H1 (cell line): ENCODE measurements around the gene TSPAN32. TPM values are rescaled to one million over a fixed set of nuclear protein-coding genes. Genes with fewer than 3 reads are reported as not detected.

Experiments used
- CTCF ChIA-PET: fragments of 300-600 bp; sonication (Branson Sonifier 250); formaldehyde crosslinking; loops from one replicate; lab custom pipeline; 2021; ENCODE audit not compliant: partially characterized antibody; lab: Charles Lee
- POLR2A ChIA-PET: fragments of 300-600 bp; sonication (Branson Sonifier 250); formaldehyde crosslinking; loops from one replicate; lab custom pipeline; 2021; ENCODE audit warnings: inconsistent platforms; ENCODE audit not compliant: partially characterized antibody; lab: Charles Lee
- DNase-seq, 2 experiments: peaks; one replicate each; pipeline versions ENCODE4 v3.0.0 to v3.0.0-alpha.2; 2010 to 2022; ENCODE audit warnings: low spot score in 2 of 2, low read depth in 1 of 2, mixed read lengths in 1 of 2
- FAIRE-seq: peaks from 2 replicates; lab custom pipeline; 2011; peaks lifted over from hg19 to GRCh38; lab: Jason Lieb, UNC
- H2AFZ ChIP-seq: 2 replicates; pipeline ENCODE4 v1.8.1; 2012; ENCODE audit warnings: low read length, inconsistent platforms
- H2AK5ac ChIP-seq: 2 replicates; pipeline ENCODE4 v1.6.1; 2013; ENCODE audit warnings: low read depth, low read length
- H2BK120ac ChIP-seq: replicated peaks from 2 replicates; pipeline ENCODE3; 2013; ENCODE audit warnings: low read depth, low read length, inconsistent platforms
- H2BK12ac ChIP-seq: 2 replicates; pipeline ENCODE4 v1.6.1; 2013; ENCODE audit warnings: low read depth, low read length
- H2BK15ac ChIP-seq: 2 replicates; pipeline ENCODE4 v1.6.1; 2013; ENCODE audit warnings: low read length
- H2BK20ac ChIP-seq: 2 replicates; pipeline ENCODE4 v1.6.1; 2013; ENCODE audit warnings: low read length
- H2BK5ac ChIP-seq: 2 replicates; pipeline ENCODE4 v1.6.1; 2013; ENCODE audit warnings: low read depth, low read length
- H3K14ac ChIP-seq: 2 replicates; pipeline ENCODE4 v1.6.1; 2013; ENCODE audit warnings: inconsistent platforms; ENCODE audit not compliant: insufficient read length
- H3K18ac ChIP-seq: 2 replicates; pipeline ENCODE4 v1.6.1; 2013; ENCODE audit warnings: low read length; ENCODE audit errors: extremely low read depth
- H3K23ac ChIP-seq: 2 replicates; pipeline ENCODE4 v1.6.1; 2013; ENCODE audit warnings: inconsistent platforms; ENCODE audit not compliant: insufficient read length
- H3K23me2 ChIP-seq: 2 replicates; pipeline ENCODE4 v1.6.1; 2013; ENCODE audit warnings: low read depth, low read length
- H3K27ac ChIP-seq: 2 replicates; pipeline ENCODE4 v1.6.1; 2011; ENCODE audit warnings: low read depth, low read length, inconsistent platforms
- H3K27me3 ChIP-seq, 4 experiments: replicated peaks in 1 of 4; 1 replicate in 1 of 4; 2 replicates in 3 of 4; pipeline versions ENCODE4 v1.6.1 to v1.8.1; 2011 to 2013; ENCODE audit warnings: low read length in 3 of 4, mild to moderate bottlenecking in 3 of 4, inconsistent platforms in 2 of 4, mixed read lengths in 2 of 4, moderate library complexity in 1 of 4; ENCODE audit not compliant: control insufficient read depth in 3 of 4, insufficient read depth in 3 of 4; ENCODE audit errors: extremely low read depth in 1 of 4
- H3K36me3 ChIP-seq, 4 experiments: 2 replicates each; pipeline versions ENCODE4 v1.6.1 to v1.8.1; 2011 to 2013; ENCODE audit warnings: mild to moderate bottlenecking in 4 of 4, low read length in 3 of 4, moderate library complexity in 2 of 4, control low read depth in 1 of 4, inconsistent platforms in 1 of 4; ENCODE audit not compliant: insufficient read depth in 4 of 4, control insufficient read depth in 2 of 4
- H3K4ac ChIP-seq: replicated peaks from 2 replicates; pipeline ENCODE3; 2013; ENCODE audit warnings: low read length, low read depth, mixed read lengths, inconsistent platforms; ENCODE audit not compliant: insufficient read length
- H3K4me1 ChIP-seq, 4 experiments: replicated peaks in 1 of 4; 1 replicate in 1 of 4; 2 replicates in 3 of 4; pipeline versions ENCODE4 v1.6.1 to v1.8.1; 2011 to 2013; ENCODE audit warnings: low read length in 3 of 4, inconsistent platforms in 2 of 4, mixed read lengths in 1 of 4; ENCODE audit not compliant: insufficient read depth in 4 of 4, control insufficient read depth in 3 of 4
- H3K4me2 ChIP-seq, 2 experiments: 2 replicates each; pipeline versions ENCODE4 v1.6.1 to v1.8.1; 2011 to 2013; ENCODE audit warnings: low read depth in 2 of 2, low read length in 2 of 2, control low read depth in 1 of 2, inconsistent platforms in 1 of 2, mild to moderate bottlenecking in 1 of 2; ENCODE audit not compliant: insufficient read depth in 1 of 2
- H3K4me3 ChIP-seq, 4 experiments: fragments of 200-600, 300-600 bp in 1 of 4; sonication (generic), shearing (Covaris generic), sonication (Bioruptor Twin) in 1 of 4; 2 replicates each; pipeline versions ENCODE4 v1.5.1 to v1.8.1; 2011 to 2016; ENCODE audit warnings: low read length in 4 of 4, low read depth in 3 of 4, control low read depth in 2 of 4, inconsistent platforms in 2 of 4, mild to moderate bottlenecking in 2 of 4, mixed read lengths in 1 of 4, moderate library complexity in 1 of 4; ENCODE audit not compliant: insufficient read depth in 2 of 4; ENCODE audit errors: extremely low read depth in 1 of 4
- H3K56ac ChIP-seq: replicated peaks from 2 replicates; pipeline ENCODE3; 2013; ENCODE audit warnings: low read depth, mild to moderate bottlenecking, mixed read lengths, low read length, inconsistent platforms; ENCODE audit not compliant: insufficient read length
- H3K79me1 ChIP-seq: 2 replicates; pipeline ENCODE4 v1.6.1; 2013; ENCODE audit warnings: low read depth, low read length, control low read depth
- H3K79me2 ChIP-seq, 2 experiments: 2 replicates each; pipeline versions ENCODE4 v1.6.1 to v1.8.1; 2012 to 2013; ENCODE audit warnings: low read length in 2 of 2, mild to moderate bottlenecking in 2 of 2, inconsistent platforms in 1 of 2; ENCODE audit not compliant: insufficient read depth in 2 of 2, control insufficient read depth in 1 of 2
- H3K9ac ChIP-seq, 4 experiments: replicated peaks in 1 of 4; 1 replicate in 1 of 4; 2 replicates in 3 of 4; pipeline versions ENCODE4 v1.6.1 to v1.8.1; 2011 to 2013; ENCODE audit warnings: low read depth in 3 of 4, low read length in 3 of 4, control low read depth in 2 of 4, mild to moderate bottlenecking in 2 of 4, moderate library complexity in 2 of 4, inconsistent platforms in 1 of 4; ENCODE audit errors: extremely low read depth in 1 of 4
- H3K9me3 ChIP-seq, 2 experiments: 2 replicates each; pipeline versions ENCODE4 v1.6.1 to v1.8.1; 2012 to 2013; ENCODE audit warnings: mild to moderate bottlenecking in 2 of 2, moderate library complexity in 2 of 2, control low read depth in 1 of 2, inconsistent platforms in 1 of 2, low read depth in 1 of 2, low read length in 1 of 2, mixed read lengths in 1 of 2; ENCODE audit not compliant: insufficient read depth in 2 of 2
- H4K20me1 ChIP-seq, 2 experiments: replicated peaks in 1 of 2; 2 replicates each; pipeline versions ENCODE3 to v1.8.1; 2011 to 2013; ENCODE audit warnings: inconsistent platforms in 2 of 2, low read length in 2 of 2, mild to moderate bottlenecking in 1 of 2; ENCODE audit not compliant: insufficient read depth in 2 of 2, control insufficient read depth in 1 of 2
- H4K5ac ChIP-seq: 2 replicates; pipeline ENCODE4 v1.6.1; 2013; ENCODE audit warnings: low read length, low read depth, mixed read lengths, inconsistent platforms; ENCODE audit not compliant: insufficient read length
- H4K8ac ChIP-seq: 2 replicates; pipeline ENCODE4 v1.8.0; 2013; ENCODE audit warnings: mild to moderate bottlenecking, moderate library complexity, low read length, inconsistent platforms; ENCODE audit not compliant: insufficient read depth; ENCODE audit errors: extremely low read depth
- H4K91ac ChIP-seq: replicated peaks from 2 replicates; pipeline ENCODE3; 2013; ENCODE audit warnings: low read length, mixed read lengths, inconsistent platforms; ENCODE audit not compliant: insufficient read length
- ASH2L ChIP-seq: fragments of 200-600, 300-600 bp; sonication (generic); IDR thresholded peaks from one replicate; pipeline ENCODE4 v1.7.1; 2017; ENCODE audit warnings: low read length
- CEBPB ChIP-seq: IDR thresholded peaks from 2 replicates; pipeline ENCODE4 v1.6.1; 2012; ENCODE audit warnings: low read depth, low read length
- CHD2 ChIP-seq: IDR thresholded peaks from 2 replicates; pipeline ENCODE4 v1.6.1; 2012; ENCODE audit warnings: low read length, improper control_type of control experiment
- GABPA ChIP-seq: IDR thresholded peaks from 2 replicates; pipeline ENCODE4 v1.6.1; 2011; ENCODE audit warnings: mild to moderate bottlenecking, low read length, moderate library complexity, borderline replicate concordance; ENCODE audit not compliant: insufficient read depth
- KDM1A ChIP-seq: fragments of 200-600, 300-600 bp; sonication (generic); IDR thresholded peaks from 2 replicates; pipeline ENCODE4 v1.7.1; 2016; ENCODE audit warnings: mild to moderate bottlenecking, low read length, borderline replicate concordance
- POLR2A ChIP-seq, 2 experiments: IDR thresholded peaks; 1 replicate in 1 of 2; 2 replicates in 1 of 2; pipeline ENCODE4 v1.6.1; 2011; ENCODE audit warnings: low read depth in 2 of 2, low read length in 2 of 2, mild to moderate bottlenecking in 2 of 2; ENCODE audit errors: control extremely low read depth in 1 of 2
- SIN3A ChIP-seq, 2 experiments: IDR thresholded peaks in 1 of 2; conservative IDR thresholded peaks in 1 of 2; 2 replicates each; pipeline ENCODE4 v1.6.1; 2011 to 2012; ENCODE audit warnings: low read length in 2 of 2, improper control_type of control experiment in 1 of 2, low read depth in 1 of 2, mild to moderate bottlenecking in 1 of 2
- SP1 ChIP-seq: IDR thresholded peaks from 2 replicates; pipeline ENCODE4 v1.6.1; 2011; ENCODE audit warnings: low read depth, low read length
- WGBS, 2 experiments: shearing (Covaris generic) in 1 of 2; methylation state at CpG; one replicate each; pipeline versions ENCODE4 v1.1.6 to v1.1.7; 2013 to 2015; ENCODE audit warnings: low lambda C conversion rate in 2 of 2, mixed read lengths in 2 of 2, inconsistent platforms in 1 of 2, low coverage in 1 of 2, missing lambda C conversion rate in 1 of 2; ENCODE audit not compliant: insufficient replicate concordance in 2 of 2, insufficient coverage in 1 of 2, insufficient read length in 1 of 2; ENCODE audit errors: extremely low coverage in 1 of 2, missing lambda C conversion rate in 1 of 2; 5-methylcytosine and 5-hydroxymethylcytosine counted together
- polyA plus RNA-seq, 7 experiments: library from polyadenylated mRNA; depleted of rRNA in 3 of 7; stranded (reverse) in 5 of 7; unstranded in 2 of 7; fragments of >200 nt in 5 of 7; fragments of 200-250 nt in 2 of 7; gene quantifications; 1 replicate in 5 of 7; 2 replicates in 1 of 7; 4 replicates in 1 of 7; pipeline versions ENCODE4 v1.2.1 to v1.2.3, GENCODE V29; 2011 to 2013; ENCODE audit warnings: missing spikeins in 2 of 7, mixed read lengths in 2 of 7
- total RNA-seq: library from RNA; stranded (reverse); fragmentation: NEBNext Ultra II Directional; extraction: Animal tissue kit (Norgen Biotek cat#: 25700); gene quantifications from 2 replicates; pipeline ENCODE4 v1.2.1, GENCODE V29; 2021

TSPAN32 gene
- total and polyA plus RNA-seq, 2 of the 8 experiments (the other 6 are each of a cell fraction or from before 2014, with no cell fraction given): not detected

- POLR2A ChIA-PET: no interaction called here
- Histone ChIP-seq H3K79me1 (no peaks in the 10 kb centered on the region), H2AFZ (no peak overlapping the region), H2BK5ac (no peak overlapping the region), H2BK20ac (no peak overlapping the region), H4K8ac (no peak overlapping the region), H4K91ac (no peak overlapping the region), H2BK12ac (no peak overlapping the region), H3K4me1 (peaks cover 0 to 15% (median 4%) of the 10 kb centered on the region in 4 experiments; a peak in 4 of 7 replicates), H2BK120ac (no peak overlapping the region), H2BK15ac (no peak overlapping the region), H4K5ac (no peak overlapping the region), H3K18ac (no peak overlapping the region), H3K36me3 (peaks cover 0 to 6% (median 0%) of the 10 kb centered on the region in 4 experiments; a peak in 1 of 8 replicates), H3K23ac (no peak overlapping the region), H3K4me3 (no peak overlapping the region), H4K20me1 (no peaks in the 10 kb centered on the region), H3K9me3 (peaks cover 0 to 12% of the 10 kb centered on the region in 2 experiments; a peak in 1 of 4 replicates), H3K23me2 (peaks cover 8% of the 10 kb centered on the region; the same call in 1 of the 2 replicates), H3K27ac (no peak overlapping the region), H3K9ac (no peak overlapping the region), H3K14ac (no peak overlapping the region), H3K27me3 (peaks cover 19 to 61% (median 57%) of the 10 kb centered on the region in 4 experiments), H3K4me2 (no peak overlapping the region), H3K79me2 (no peaks in the 10 kb centered on the region), H2AK5ac (no peak overlapping the region), H3K56ac (no peak overlapping the region), H3K4ac (no peak overlapping the region)
- CTCF ChIA-PET: interaction anchor here (1.1 to 6.6 kb wide), 5 partner anchors 10 to 580 kb away, joined by 3 to 26 read pairs (median 3); no protein-coding TSS in a partner anchor
- no peak for FAIRE-seq
- TF ChIP-seq POLR2A (IDR thresholded peaks at IDR 0.05; ENCODE audit: control extremely low read depth in 1 of 2, low read depth in 2 of 2, low read length in 2 of 2): no peak
- TF ChIP-seq SP1: no peak
- TF ChIP-seq CEBPB: no peak
- TF ChIP-seq GABPA: no peak
- TF ChIP-seq ASH2L: no peak
- no peak for TF ChIP-seq CHD2
- no peak for TF ChIP-seq KDM1A
- no peak for TF ChIP-seq SIN3A (conservative IDR thresholded peaks at IDR 0.05 in 1 of 2, IDR thresholded peaks at IDR 0.05 in 1 of 2; ENCODE audit: low read depth in 1 of 2, low read length in 2 of 2)
- DNase-seq: no peak
- 87% methylated on average over 15 of the region's 15 CpGs; no CpG with 5 or more reads in 1 of the 2 experiments for WGBS, 2 experiments
Measured at GRCh38 chr11:2273311-2273710, 28.5 kb upstream of the TSPAN32 start.
